CD4-positive, alpha-beta memory T cell (primary cell): ENCODE data around the gene C16orf90. TPM values are rescaled to one million over a fixed set of nuclear protein-coding genes. Genes with fewer than 3 reads are reported as not detected.
A peak's percentile ranks its signal among the peaks of the same experiment; 100 is the strongest.

Experiments
- CTCF ChIA-PET: fragments of 350-600 bp; sonication (Branson Sonifier 250); formaldehyde crosslinking; loops from one replicate; lab custom pipeline; 2021; ENCODE audit warnings: inconsistent platforms; ENCODE audit not compliant: partially characterized antibody; lab: Charles Lee
- POLR2A ChIA-PET: fragments of 350-600 bp; sonication (Branson Sonifier 250); formaldehyde crosslinking; loops from one replicate; lab custom pipeline; 2021; ENCODE audit not compliant: partially characterized antibody; lab: Charles Lee
- DNase-seq, 5 donors: peaks; one replicate each; pipeline versions ENCODE4 v3.0.0 to v3.0.0-alpha.2; 2020 to 2022; ENCODE audit warnings: mixed read lengths in 1 of 5
- H3K27ac ChIP-seq: one replicate; pipeline ENCODE4 v1.7.0; 2013; ENCODE audit warnings: low read depth, low read length
- H3K27me3 ChIP-seq: 2 replicates; pipeline ENCODE4 v1.7.0; 2013; ENCODE audit warnings: mild to moderate bottlenecking, low read length, moderate library complexity; ENCODE audit not compliant: insufficient read depth
- H3K36me3 ChIP-seq: 2 replicates; pipeline ENCODE4 v1.7.0; 2013; ENCODE audit warnings: mild to moderate bottlenecking, low read length, moderate library complexity; ENCODE audit not compliant: insufficient read depth
- H3K4me1 ChIP-seq: 2 replicates; pipeline ENCODE4 v1.7.0; 2013; ENCODE audit warnings: mild to moderate bottlenecking, low read length, moderate library complexity; ENCODE audit not compliant: insufficient read depth
- H3K4me3 ChIP-seq, 2 donors: one replicate each; pipeline ENCODE4 v1.7.0; 2013; ENCODE audit warnings: low read length in 2 of 2, mild to moderate bottlenecking in 1 of 2
- H3K9me3 ChIP-seq, 2 donors: one replicate each; pipeline ENCODE4 v1.7.0; 2013; ENCODE audit warnings: low read length in 2 of 2, control low read depth in 1 of 2; ENCODE audit not compliant: control insufficient read depth in 1 of 2
- H3K27ac Mint-ChIP-seq, 7 donors: one replicate each; pipeline ENCODE4 v1.8.0; 2020 to 2021; ENCODE audit warnings: mixed read lengths in 7 of 7, mild to moderate bottlenecking in 6 of 7, inconsistent platforms in 3 of 7, moderate library complexity in 3 of 7
- H3K27me3 Mint-ChIP-seq, 2 donors: one replicate each; pipeline ENCODE4 v1.8.0; 2020 to 2021; ENCODE audit warnings: mixed read lengths in 2 of 2
- H3K36me3 Mint-ChIP-seq, 2 donors: one replicate each; pipeline ENCODE4 v1.8.0; 2020 to 2021; ENCODE audit warnings: mixed read lengths in 2 of 2, inconsistent platforms in 1 of 2, mild to moderate bottlenecking in 1 of 2
- H3K4me1 Mint-ChIP-seq, 4 donors: one replicate each; pipeline ENCODE4 v1.8.0; 2020 to 2021; ENCODE audit warnings: mixed read lengths in 4 of 4, mild to moderate bottlenecking in 1 of 4
- H3K4me3 Mint-ChIP-seq, 8 donors: one replicate each; pipeline ENCODE4 v1.8.0; 2020 to 2021; ENCODE audit warnings: mixed read lengths in 8 of 8, mild to moderate bottlenecking in 7 of 8, moderate library complexity in 6 of 8, inconsistent platforms in 3 of 8
- H3K9me3 Mint-ChIP-seq, 8 donors: one replicate each; pipeline ENCODE4 v1.8.0; 2020 to 2021; ENCODE audit warnings: mixed read lengths in 8 of 8, mild to moderate bottlenecking in 5 of 8, inconsistent platforms in 3 of 8, moderate library complexity in 1 of 8
- intact Hi-C: fragments of 100-400 bp; cut with micrococcal nuclease; formaldehyde crosslinking; loops from one replicate; pipeline ENCODE4 v1.15.1; 2023
- polyA plus RNA-seq, 2 donors: library from polyadenylated mRNA; unstranded; fragments of 300-500 nt; fragmentation: Illumina TruSeq; gene quantifications; one replicate each; pipeline ENCODE4 v1.2.3, GENCODE V29; 2021
- total RNA-seq, 2 experiments: library from RNA; stranded (reverse); gene quantifications; one replicate each; pipeline ENCODE4 v1.2.3, GENCODE V29; 2021

Gene C16orf90
- total and polyA plus RNA-seq, 4 experiments from 2014 or later, result not detected

DNA sequence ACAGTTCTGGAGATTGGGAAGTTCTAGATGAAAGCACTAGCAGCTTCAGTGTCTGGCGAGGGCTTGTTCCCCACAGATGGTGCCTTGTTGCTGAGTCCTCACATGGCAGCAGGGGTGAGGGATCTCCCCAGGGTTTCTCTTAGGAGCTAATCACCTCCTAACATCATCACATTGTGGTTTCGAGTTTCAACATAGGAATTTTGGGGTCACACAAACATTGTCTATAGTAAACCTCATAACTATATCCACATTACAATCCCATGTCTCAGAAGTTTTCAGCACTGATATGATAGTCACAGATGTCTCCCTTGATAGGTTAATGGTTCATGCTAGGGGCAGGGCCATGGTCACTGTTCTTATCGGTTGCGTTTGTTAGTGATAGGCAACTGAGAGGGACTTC is 19.3 kb upstream of the C16orf90 start:
- POLR2A ChIA-PET, result no interaction called here
- Mint-ChIP-seq H3K27ac (peak overlapping the region in 3 of 7 donors; percentile 42 to 76 (median 73)), H3K4me3 (no peak overlapping the region), H3K27me3 (no peaks in the 10 kb centered on the region), H3K4me1 (peaks cover 15 to 36% (median 19%) of the 10 kb centered on the region in 4 donors), H3K36me3 (peaks cover 54 to 57% of the 10 kb centered on the region in 2 donors), H3K9me3 (no peaks in the 10 kb centered on the region)
- Histone ChIP-seq H3K27ac (no peak overlapping the region), H3K9me3 (no peaks in the 10 kb centered on the region), H3K36me3 (peaks cover 39% of the 10 kb centered on the region), H3K4me1 (peaks cover 27% of the 10 kb centered on the region), H3K4me3 (no peak overlapping the region), H3K27me3 (no peaks in the 10 kb centered on the region)
- intact Hi-C loops, result no loop called here
- DNase-seq, result no peak
- CTCF ChIA-PET, result no interaction called here

DNA sequence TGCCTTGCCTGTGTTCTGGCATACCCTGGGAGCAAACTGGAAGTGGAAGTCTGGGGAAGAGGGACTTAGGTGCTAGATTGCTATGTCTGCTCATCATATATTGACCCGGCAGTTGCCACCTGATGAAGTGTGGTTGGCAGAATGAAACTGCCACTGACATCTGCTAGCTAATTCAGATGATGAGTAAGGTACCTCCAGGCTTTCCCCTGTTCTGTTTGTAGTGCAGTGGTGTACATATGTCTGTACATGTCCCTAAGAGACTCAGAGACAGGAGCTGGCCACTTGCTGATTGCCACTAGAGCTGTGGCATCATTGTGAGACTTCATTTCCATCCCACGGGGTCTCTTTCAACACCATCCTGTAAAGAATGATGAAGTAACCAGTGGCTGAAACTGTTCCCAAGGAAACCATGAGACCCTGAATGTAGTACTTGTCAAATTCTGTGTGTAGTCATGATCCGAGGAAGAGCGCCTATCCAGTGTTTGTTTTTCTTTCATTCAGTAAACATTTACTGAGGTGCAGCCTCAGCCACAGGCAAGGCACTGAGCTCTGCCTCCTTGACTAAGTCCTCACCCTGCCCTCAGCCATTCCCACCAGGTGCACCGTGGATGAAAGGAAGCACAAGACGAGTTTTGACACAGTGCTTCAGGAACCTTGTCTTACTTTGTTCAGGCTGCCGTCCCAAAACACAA is 18.7 kb upstream of the C16orf90 start:
- Histone ChIP-seq H3K27me3 (no peaks in the 10 kb centered on the region), H3K36me3 (peaks cover 33% of the 10 kb centered on the region), H3K9me3 (no peaks in the 10 kb centered on the region), H3K4me1 (peaks cover 33% of the 10 kb centered on the region), H3K27ac (no peak overlapping the region), H3K4me3 (no peak overlapping the region)
- ChIA-PET POLR2A (interaction anchor here (0.6 kb wide), 1 partner anchor 207 kb away, joined by 4 read pairs; no protein-coding TSS in a partner anchor), CTCF (no interaction called here)
- H3K36me3 Mint-ChIP-seq, result peaks cover 48 to 56% of the 10 kb centered on the region in 2 donors
- no peaks in the 10 kb centered on the region for H3K9me3 Mint-ChIP-seq
- H3K27me3 Mint-ChIP-seq, result no peaks in the 10 kb centered on the region
- peak overlapping the region in 6 of 7 donors; percentile 29 to 89 (median 64) for H3K27ac Mint-ChIP-seq
- peaks cover 21 to 42% (median 25%) of the 10 kb centered on the region in 4 donors for H3K4me1 Mint-ChIP-seq
- no peak for DNase-seq
- no peak overlapping the region for H3K4me3 Mint-ChIP-seq
- intact Hi-C loops, result no loop called here

GRCh38 chr16:3511286-3512180 is 16.2 kb upstream of the C16orf90 start:
- DNase-seq, result no peak
- Histone ChIP-seq H3K27me3 (no peaks in the 10 kb centered on the region), H3K27ac (peak overlapping the region; percentile 62), H3K4me1 (peaks cover 48% of the 10 kb centered on the region), H3K4me3 (no peak overlapping the region), H3K36me3 (peaks cover 32% of the 10 kb centered on the region), H3K9me3 (no peaks in the 10 kb centered on the region)
- peaks cover 47 to 54% of the 10 kb centered on the region in 2 donors for H3K36me3 Mint-ChIP-seq
- peaks cover 29 to 54% (median 37%) of the 10 kb centered on the region in 4 donors for H3K4me1 Mint-ChIP-seq
- H3K27ac Mint-ChIP-seq, result peak overlapping the region; percentile 50 to 98 (median 91)
- H3K9me3 Mint-ChIP-seq, result no peaks in the 10 kb centered on the region
- H3K27me3 Mint-ChIP-seq, result no peaks in the 10 kb centered on the region
- CTCF ChIA-PET, result interaction anchor here (1.8 kb wide), 1 partner anchor 13 kb away, joined by 4 read pairs; no protein-coding TSS in a partner anchor
- peak overlapping the region in 5 of 8 donors; percentile 21 to 65 (median 46) for H3K4me3 Mint-ChIP-seq
- POLR2A ChIA-PET, result interaction anchor here (0.6 to 1.3 kb wide), 4 partner anchors 11 to 67 kb away, joined by 3 to 5 read pairs (median 3); no protein-coding TSS in a partner anchor
- intact Hi-C loops, result no loop called here

GRCh38 chr16:3510416-3510815 is 15.1 kb upstream of the C16orf90 start:
- ChIA-PET CTCF (interaction anchor here (1.4 to 1.9 kb wide), 5 partner anchors 9 to 29 kb away, joined by 3 to 7 read pairs (median 5); partner anchors contain the start of gene CLUAP1), POLR2A (interaction anchor here (0.8 to 1.9 kb wide), 7 partner anchors 10 to 352 kb away, joined by 3 to 28 read pairs (median 3); partner anchors contain the start of gene CLUAP1)
- Mint-ChIP-seq H3K36me3 (peaks cover 47 to 54% of the 10 kb centered on the region in 2 donors), H3K27ac (peak overlapping the region; percentile 50 to 98 (median 91)), H3K4me1 (peaks cover 34 to 63% (median 43%) of the 10 kb centered on the region in 4 donors), H3K27me3 (no peaks in the 10 kb centered on the region), H3K9me3 (no peaks in the 10 kb centered on the region), H3K4me3 (peak overlapping the region in 4 of 8 donors; percentile 42 to 64 (median 54))
- Histone ChIP-seq H3K27ac (peak overlapping the region; percentile 62), H3K27me3 (no peaks in the 10 kb centered on the region), H3K9me3 (no peaks in the 10 kb centered on the region), H3K4me1 (peaks cover 53% of the 10 kb centered on the region), H3K36me3 (peaks cover 23% of the 10 kb centered on the region), H3K4me3 (no peak overlapping the region)
- no peak for DNase-seq
- intact Hi-C loops, result no loop called here

DNA sequence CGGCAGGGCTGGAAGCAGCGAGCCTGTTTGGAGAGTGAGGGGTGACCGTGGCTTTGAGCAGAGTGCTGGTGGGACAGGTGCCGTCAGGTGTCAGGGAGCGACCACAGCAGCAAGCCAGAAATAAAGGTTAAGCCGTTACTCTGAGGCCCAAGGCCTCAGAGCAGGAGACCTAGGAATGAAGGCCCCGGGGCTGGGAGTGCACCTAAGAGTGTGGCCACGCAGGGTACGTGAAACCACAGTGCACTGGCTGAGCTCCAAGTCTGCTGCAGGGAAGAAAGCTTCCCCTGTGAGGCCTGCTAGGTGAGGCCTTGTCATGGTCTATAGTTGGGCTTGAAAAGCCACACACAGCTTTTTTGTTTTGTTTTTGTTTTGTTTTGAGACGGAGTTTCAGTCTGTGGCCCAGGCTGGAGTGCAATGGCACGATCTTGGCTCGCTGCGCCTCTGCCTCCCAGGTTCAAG is 14.2 kb upstream of the C16orf90 start:
- peak overlapping the region; percentile 62 for H3K27ac ChIP-seq
- intact Hi-C loops, result loop anchor here (1.0 to 10.0 kb wide), 3 partner anchors 9 to 355 kb away; partner anchors contain the start of gene SLX4
- Mint-ChIP-seq H3K4me3 (peak overlapping the region; percentile 12 to 80 (median 56)), H3K9me3 (no peaks in the 10 kb centered on the region), H3K27ac (peak overlapping the region; percentile 50 to 98 (median 90)), H3K27me3 (no peaks in the 10 kb centered on the region), H3K36me3 (peaks cover 44 to 54% of the 10 kb centered on the region in 2 donors), H3K4me1 (peaks cover 38 to 67% (median 48%) of the 10 kb centered on the region in 4 donors)
- H3K27me3 ChIP-seq, result no peaks in the 10 kb centered on the region
- ChIA-PET CTCF (interaction anchor here (1.4 to 1.9 kb wide), 5 partner anchors 8 to 30 kb away, joined by 3 to 7 read pairs (median 5); partner anchors contain the start of gene CLUAP1), POLR2A (interaction anchor here (0.6 to 1.9 kb wide), 12 partner anchors 9 to 450 kb away, joined by 3 to 28 read pairs (median 4); partner anchors contain the start of genes CLUAP1, TIGD7, ZNF174 and ZNF75A)
- no peak overlapping the region for H3K4me3 ChIP-seq
- peaks cover 14% of the 10 kb centered on the region for H3K36me3 ChIP-seq
- H3K9me3 ChIP-seq, result no peaks in the 10 kb centered on the region
- DNase-seq, result peak; percentile 77 to 89 (median 83)
- H3K4me1 ChIP-seq, result peaks cover 59% of the 10 kb centered on the region

DNA sequence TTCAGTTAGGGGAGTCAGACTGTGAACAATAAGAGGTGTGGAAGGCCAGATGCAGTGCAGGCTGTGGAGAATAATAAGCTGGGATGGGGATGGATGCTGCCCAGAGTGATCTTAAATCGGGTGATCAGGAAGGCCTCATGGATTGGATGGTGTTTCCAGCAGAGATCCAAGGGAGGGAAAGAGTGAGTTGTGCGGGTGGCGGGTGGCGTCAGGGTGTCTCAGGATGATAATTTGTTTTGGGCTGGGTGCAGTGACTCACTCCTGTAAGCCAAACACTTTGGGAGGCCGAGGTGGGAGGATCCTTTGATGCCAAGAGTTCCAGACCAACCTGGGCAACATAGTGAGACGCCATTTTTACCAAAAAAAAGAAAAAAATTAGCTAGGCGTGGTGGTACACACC is 13.4 kb upstream of the C16orf90 start:
- peaks cover 45 to 70% (median 55%) of the 10 kb centered on the region in 4 donors for H3K4me1 Mint-ChIP-seq
- Histone ChIP-seq H3K27me3 (no peaks in the 10 kb centered on the region), H3K4me3 (no peak overlapping the region), H3K4me1 (peaks cover 66% of the 10 kb centered on the region), H3K9me3 (no peaks in the 10 kb centered on the region), H3K27ac (peak overlapping the region; percentile 62), H3K36me3 (peaks cover 7% of the 10 kb centered on the region)
- H3K27me3 Mint-ChIP-seq, result no peaks in the 10 kb centered on the region
- peaks cover 39 to 52% of the 10 kb centered on the region in 2 donors for H3K36me3 Mint-ChIP-seq
- no peaks in the 10 kb centered on the region for H3K9me3 Mint-ChIP-seq
- peak overlapping the region; percentile 50 to 98 (median 90) for H3K27ac Mint-ChIP-seq
- no peak for DNase-seq
- intact Hi-C loops, result loop anchor here (1.0 to 10.0 kb wide), 3 partner anchors 8 to 354 kb away; partner anchors contain the start of gene SLX4
- peak overlapping the region in 6 of 8 donors; percentile 3 to 80 (median 56) for H3K4me3 Mint-ChIP-seq
- CTCF ChIA-PET, result interaction anchor here (0.9 to 1.4 kb wide), 2 partner anchors 30 to 505 kb away, joined by 3 to 4 read pairs; no protein-coding TSS in a partner anchor
- POLR2A ChIA-PET, result interaction anchor here (0.7 to 1.3 kb wide), 7 partner anchors 69 to 449 kb away, joined by 3 to 5 read pairs (median 4); partner anchors contain the start of genes SLX4, TIGD7, ZNF174 and ZNF75A
